ENCODE data around the gene SIRT4.

Gene SIRT4

GRCh38 chr12:120361506-120362208 lies 59.5 kb downstream of the SIRT4 start:
- no peak for DNase-seq (ENCODE audit: low read depth)
- no peak overlapping the region for H3K4me3 ChIP-seq (ENCODE audit: low read depth, low read length)
- TF ChIP-seq MAX (IDR thresholded peaks at IDR 0.05; ENCODE audit: low read depth, low read length) (no peak), CTCF (IDR thresholded peaks at IDR 0.05; ENCODE audit: low read depth, low read length) (no peak), MYC (IDR thresholded peaks at IDR 0.05; ENCODE audit: low read depth, low read length) (no peak), POLR2A (IDR thresholded peaks at IDR 0.05; ENCODE audit: extremely low read depth, insufficient read length) (no peak)
